GM12864 (cell line): Measurements from ENCODE around the gene AOC1.

Experiments
- DNase-seq: peaks from one replicate; pipeline ENCODE4 v3.0.0-alpha.2; 2011; ENCODE audit warnings: low read depth
- H3K4me3 ChIP-seq: 2 replicates; pipeline ENCODE4 v1.5.1; 2011; ENCODE audit warnings: mild to moderate bottlenecking, low read depth, low read length, control low read depth
- TF ChIP-seq, protein P1 (sequence below): IDR thresholded peaks from 2 replicates; pipeline ENCODE4 v1.5.1; 2011; ENCODE audit warnings: low read depth, mild to moderate bottlenecking, moderate library complexity, low read length, control low read depth, inconsistent platforms; ENCODE audit errors: missing control alignments

Gene AOC1

GRCh38 chr7:150871601-150872000, 19.3 kb downstream of the AOC1 start:
- no peak overlapping the region for H3K4me3 ChIP-seq
- DNase-seq = no peak
- TF ChIP-seq, protein P1, sequence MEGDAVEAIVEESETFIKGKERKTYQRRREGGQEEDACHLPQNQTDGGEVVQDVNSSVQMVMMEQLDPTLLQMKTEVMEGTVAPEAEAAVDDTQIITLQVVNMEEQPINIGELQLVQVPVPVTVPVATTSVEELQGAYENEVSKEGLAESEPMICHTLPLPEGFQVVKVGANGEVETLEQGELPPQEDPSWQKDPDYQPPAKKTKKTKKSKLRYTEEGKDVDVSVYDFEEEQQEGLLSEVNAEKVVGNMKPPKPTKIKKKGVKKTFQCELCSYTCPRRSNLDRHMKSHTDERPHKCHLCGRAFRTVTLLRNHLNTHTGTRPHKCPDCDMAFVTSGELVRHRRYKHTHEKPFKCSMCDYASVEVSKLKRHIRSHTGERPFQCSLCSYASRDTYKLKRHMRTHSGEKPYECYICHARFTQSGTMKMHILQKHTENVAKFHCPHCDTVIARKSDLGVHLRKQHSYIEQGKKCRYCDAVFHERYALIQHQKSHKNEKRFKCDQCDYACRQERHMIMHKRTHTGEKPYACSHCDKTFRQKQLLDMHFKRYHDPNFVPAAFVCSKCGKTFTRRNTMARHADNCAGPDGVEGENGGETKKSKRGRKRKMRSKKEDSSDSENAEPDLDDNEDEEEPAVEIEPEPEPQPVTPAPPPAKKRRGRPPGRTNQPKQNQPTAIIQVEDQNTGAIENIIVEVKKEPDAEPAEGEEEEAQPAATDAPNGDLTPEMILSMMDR = no peak

GRCh38 chr7:150874401-150875198, 22.3 kb downstream of the AOC1 start:
- no peak overlapping the region for H3K4me3 ChIP-seq
- TF ChIP-seq, protein P1 = no peak
- no peak for DNase-seq

DNA sequence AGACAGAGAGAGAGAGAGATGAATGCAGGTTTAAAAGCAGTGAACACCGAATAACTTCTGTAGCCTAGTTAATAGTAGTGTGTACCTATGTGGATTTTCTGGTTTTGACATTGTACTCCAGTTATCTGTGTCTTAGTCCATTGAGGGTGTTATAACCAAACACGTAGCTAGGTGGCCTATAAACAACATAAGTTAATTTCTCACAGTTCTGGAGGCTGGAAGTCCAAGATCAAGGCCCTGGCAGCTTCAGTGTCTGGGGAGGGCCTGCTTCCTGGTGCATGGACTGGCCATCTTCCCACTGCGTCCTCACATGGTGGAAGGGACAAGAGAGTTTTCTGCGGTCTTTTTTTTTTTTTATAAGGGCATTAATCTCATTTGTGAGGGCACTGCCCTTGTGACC, 23.5 kb downstream of the AOC1 start:
- H3K4me3 ChIP-seq = no peak overlapping the region
- DNase-seq = no peak
- TF ChIP-seq, protein P1 = peak; percentile 37

- DNase-seq = no peak
- no peak overlapping the region for H3K4me3 ChIP-seq
- TF ChIP-seq, protein P1 = peak; percentile 63
These were observed 24.7 kb downstream of the AOC1 start for GRCh38 chr7:150876817-150877526.

- H3K4me3 ChIP-seq = no peak overlapping the region
These were observed 25.2 kb downstream of the AOC1 start for GRCh38 chr7:150877536-150877935.

DNA sequence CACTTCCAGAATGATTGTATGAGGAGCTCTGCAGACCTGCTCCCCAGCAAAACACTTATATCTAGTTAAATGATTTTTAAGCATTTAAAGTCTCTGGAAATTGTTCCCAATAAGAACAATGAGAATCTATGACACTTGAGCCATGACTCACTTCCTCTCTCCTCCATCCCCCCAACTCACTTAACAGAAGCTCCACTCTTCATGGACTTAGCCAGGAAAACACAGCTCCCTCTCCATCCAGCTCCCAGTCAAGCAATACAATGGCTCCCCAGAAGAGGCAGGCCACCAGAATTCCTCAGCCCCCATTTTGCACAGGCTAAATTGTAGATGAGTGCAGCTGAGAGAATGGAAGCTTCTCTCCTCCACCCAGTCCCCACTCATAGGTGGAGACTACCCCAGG, 27.0 kb downstream of the AOC1 start:
- DNase-seq = no peak
- no peak overlapping the region for H3K4me3 ChIP-seq
- TF ChIP-seq, protein P1 = no peak

More at GRCh38 chr7:150877536-150877935, 25.2 kb downstream of the AOC1 start:
- TF ChIP-seq, protein P1 = no peak
- DNase-seq = no peak
